Psoas muscle (tissue), 8 donors: ENCODE results near the gene ZNF532. TPM values are rescaled to one million over a fixed set of nuclear protein-coding genes. Genes with fewer than 3 reads are reported as not detected.

Source experiments
- ATAC-seq, 4 donors: fragments of 200-7000 bp; cut with Tn5 transposase; one replicate each; pipeline ENCODE4 v1.9.1; 2020; ENCODE audit warnings: moderate library complexity in 3 of 4, mild to moderate bottlenecking in 2 of 4
- DNase-seq, 2 donors: peaks; one replicate each; pipeline ENCODE4 v3.0.0-alpha.2; 2020
- H3K27ac ChIP-seq: fragments of 200-600 bp; one replicate; pipeline ENCODE4 v1.8.0; 2022
- H3K27me3 ChIP-seq, 3 donors: fragments of 200-600 bp in 1 of 3; one replicate each; pipeline versions ENCODE4 v1.6.1 to v1.8.0; 2013 to 2022; ENCODE audit warnings: low read length in 2 of 3, mild to moderate bottlenecking in 2 of 3, moderate library complexity in 1 of 3; ENCODE audit not compliant: insufficient read depth in 3 of 3
- H3K36me3 ChIP-seq, 2 donors: fragments of 200-600 bp in 1 of 2; one replicate each; pipeline versions ENCODE4 v1.6.1 to v1.8.0; 2013 to 2022; ENCODE audit warnings: low read depth in 1 of 2, mild to moderate bottlenecking in 1 of 2, moderate library complexity in 1 of 2; ENCODE audit not compliant: insufficient read depth in 1 of 2
- H3K4me1 ChIP-seq: fragments of 200-600 bp; one replicate; pipeline ENCODE4 v1.8.0; 2022
- H3K4me3 ChIP-seq: fragments of 200-600 bp; one replicate; pipeline ENCODE4 v1.8.0; 2022; ENCODE audit warnings: mild to moderate bottlenecking
- H3K9me3 ChIP-seq: fragments of 200-600 bp; one replicate; pipeline ENCODE4 v1.8.0; 2022
- WGBS, 3 donors: extraction: QIAGEN DNeasy Blood & Tissue Kit; methylation state at CpG; one replicate each; pipeline versions ENCODE4 v1.1.6 to v1.1.7; 2013; 5-methylcytosine and 5-hydroxymethylcytosine counted together
- intact Hi-C, 2 donors: fragments of 100-400 bp; cut with DNase I; formaldehyde crosslinking; loops; one replicate each; pipeline versions ENCODE4 v1.11.0 to v1.14.2; 2022
- polyA plus RNA-seq, 3 donors: library from polyadenylated mRNA; stranded (reverse); fragments of 200-250 nt; gene quantifications; one replicate each; pipeline ENCODE4 v1.2.3, GENCODE V29; 2013
- total RNA-seq, 4 donors: library from RNA; stranded (reverse); fragmentation: NEBNext Ultra II Directional in 2 of 4; extraction: Animal tissue kit (Norgen Biotek cat#: 25700) in 2 of 4; gene quantifications; one replicate each; pipeline versions ENCODE4 v1.2.1 to v1.2.4, GENCODE V29; 2021 to 2023
- TF ChIP-seq, protein P1 (sequence below): fragments of 200-600 bp; IDR thresholded peaks from one replicate; pipeline ENCODE4 v1.8.0; 2022; ENCODE audit warnings: antibody characterized with exemption
- donor health status: healthy with polysubstance abuse.
- donor health status: DM: no; HTN: no; CAD: no; lungs with moderate emphysema.
- donor health status: Bipolar disorder and iron deficiency.
- donor health status: healthy.
- donor health status: DM: yes; HTN: yes; CAD: no.
- donor health status: DM: no; HTN: no; CAD: no.
- donor health status: DM: no; HTN: no; CAD: no.
- donor health status: DM: yes; HTN: yes; CAD: no.

ZNF532 gene
- total and polyA plus RNA-seq, 7 donors = 13.6 to 105 (median 68.8) TPM

- intact Hi-C loops = loop anchor here in 1 of 2 donors (5.0 kb wide), 3 partner anchors 34 to 86 kb away; no protein-coding TSS in a partner anchor
- ATAC-seq (no peak), DNase-seq (no peak)
- no peak overlapping the region for H3K27ac ChIP-seq
- TF ChIP-seq, protein P1, sequence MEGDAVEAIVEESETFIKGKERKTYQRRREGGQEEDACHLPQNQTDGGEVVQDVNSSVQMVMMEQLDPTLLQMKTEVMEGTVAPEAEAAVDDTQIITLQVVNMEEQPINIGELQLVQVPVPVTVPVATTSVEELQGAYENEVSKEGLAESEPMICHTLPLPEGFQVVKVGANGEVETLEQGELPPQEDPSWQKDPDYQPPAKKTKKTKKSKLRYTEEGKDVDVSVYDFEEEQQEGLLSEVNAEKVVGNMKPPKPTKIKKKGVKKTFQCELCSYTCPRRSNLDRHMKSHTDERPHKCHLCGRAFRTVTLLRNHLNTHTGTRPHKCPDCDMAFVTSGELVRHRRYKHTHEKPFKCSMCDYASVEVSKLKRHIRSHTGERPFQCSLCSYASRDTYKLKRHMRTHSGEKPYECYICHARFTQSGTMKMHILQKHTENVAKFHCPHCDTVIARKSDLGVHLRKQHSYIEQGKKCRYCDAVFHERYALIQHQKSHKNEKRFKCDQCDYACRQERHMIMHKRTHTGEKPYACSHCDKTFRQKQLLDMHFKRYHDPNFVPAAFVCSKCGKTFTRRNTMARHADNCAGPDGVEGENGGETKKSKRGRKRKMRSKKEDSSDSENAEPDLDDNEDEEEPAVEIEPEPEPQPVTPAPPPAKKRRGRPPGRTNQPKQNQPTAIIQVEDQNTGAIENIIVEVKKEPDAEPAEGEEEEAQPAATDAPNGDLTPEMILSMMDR = no peak
- no peak overlapping the region for H3K4me3 ChIP-seq
- H3K4me1 ChIP-seq = peaks cover 55% of the 10 kb centered on the region
- no peaks in the 10 kb centered on the region for H3K9me3 ChIP-seq
- no peaks in the 10 kb centered on the region for H3K27me3 ChIP-seq
- 81 to 97% (median 91%) methylated on average over 6 of the region's 6 CpGs for WGBS, 3 donors
- H3K36me3 ChIP-seq = peaks cover 2 to 52% of the 10 kb centered on the region in 2 donors
Observed at GRCh38 chr18:58868440-58868839, 3.8 kb downstream of the ZNF532 start.

DNA sequence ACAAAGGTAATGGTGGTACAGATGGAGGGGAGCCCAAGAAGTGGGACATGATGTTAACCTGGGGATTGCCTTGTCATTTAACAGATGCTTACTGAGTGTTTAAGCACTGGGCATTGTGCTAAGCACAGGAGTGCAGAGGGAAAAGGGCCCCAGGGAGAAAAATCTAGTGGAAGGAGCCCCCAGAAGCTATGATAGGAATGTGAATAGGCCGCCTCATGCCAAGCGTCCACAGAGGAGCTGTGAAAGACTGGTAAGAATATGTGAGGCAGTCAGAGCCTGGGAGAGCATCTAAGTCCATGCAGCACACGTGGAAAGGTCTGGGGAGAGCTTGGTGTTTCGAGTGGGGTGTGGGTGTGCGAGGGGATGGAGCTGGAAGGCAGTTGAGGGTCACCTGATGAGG lies 5.5 kb downstream of the ZNF532 start:
- Histone ChIP-seq H3K9me3 (no peaks in the 10 kb centered on the region), H3K4me3 (no peak overlapping the region), H3K27ac (no peak overlapping the region), H3K27me3 (no peaks in the 10 kb centered on the region), H3K36me3 (peaks cover 2 to 68% of the 10 kb centered on the region in 2 donors), H3K4me1 (peaks cover 57% of the 10 kb centered on the region)
- TF ChIP-seq, protein P1 = no peak
- WGBS, 3 donors = 92 to 96% (median 93%) methylated on average over 5 of the region's 5 CpGs
- intact Hi-C loops = no loop called here
- DNase-seq (no peak), ATAC-seq (no peak)

DNA sequence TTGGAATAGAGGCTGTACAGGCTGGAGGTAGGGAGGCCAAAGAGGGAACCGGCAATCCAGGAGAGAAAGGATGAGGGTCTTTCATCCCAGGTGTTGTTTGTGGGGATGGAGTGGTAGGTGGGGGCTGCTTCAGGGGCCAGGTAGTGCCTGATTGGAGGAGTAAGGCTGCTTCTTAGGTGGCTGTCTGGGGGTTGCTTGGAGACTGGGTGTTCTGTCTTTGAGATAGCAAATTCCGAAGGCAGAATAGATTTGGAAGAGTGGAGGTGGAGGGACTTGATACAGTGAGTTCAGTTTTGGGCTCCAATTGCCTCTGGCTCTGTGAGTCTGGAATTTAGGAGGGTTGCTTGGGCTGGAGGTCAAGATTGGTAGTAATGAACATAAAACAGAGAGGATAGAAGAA lies 5.9 kb downstream of the ZNF532 start:
- H3K9me3 ChIP-seq = no peaks in the 10 kb centered on the region
- TF ChIP-seq, protein P1 = no peak
- DNase-seq (no peak), ATAC-seq (no peak)
- no peak overlapping the region for H3K4me3 ChIP-seq
- H3K27ac ChIP-seq = no peak overlapping the region
- H3K4me1 ChIP-seq = peaks cover 57% of the 10 kb centered on the region
- peaks cover 5 to 68% of the 10 kb centered on the region in 2 donors for H3K36me3 ChIP-seq
- no peaks in the 10 kb centered on the region for H3K27me3 ChIP-seq
- intact Hi-C loops = no loop called here
- WGBS, 3 donors = 89 to 98% (median 92%) methylated on average over 2 of the region's 2 CpGs

DNA sequence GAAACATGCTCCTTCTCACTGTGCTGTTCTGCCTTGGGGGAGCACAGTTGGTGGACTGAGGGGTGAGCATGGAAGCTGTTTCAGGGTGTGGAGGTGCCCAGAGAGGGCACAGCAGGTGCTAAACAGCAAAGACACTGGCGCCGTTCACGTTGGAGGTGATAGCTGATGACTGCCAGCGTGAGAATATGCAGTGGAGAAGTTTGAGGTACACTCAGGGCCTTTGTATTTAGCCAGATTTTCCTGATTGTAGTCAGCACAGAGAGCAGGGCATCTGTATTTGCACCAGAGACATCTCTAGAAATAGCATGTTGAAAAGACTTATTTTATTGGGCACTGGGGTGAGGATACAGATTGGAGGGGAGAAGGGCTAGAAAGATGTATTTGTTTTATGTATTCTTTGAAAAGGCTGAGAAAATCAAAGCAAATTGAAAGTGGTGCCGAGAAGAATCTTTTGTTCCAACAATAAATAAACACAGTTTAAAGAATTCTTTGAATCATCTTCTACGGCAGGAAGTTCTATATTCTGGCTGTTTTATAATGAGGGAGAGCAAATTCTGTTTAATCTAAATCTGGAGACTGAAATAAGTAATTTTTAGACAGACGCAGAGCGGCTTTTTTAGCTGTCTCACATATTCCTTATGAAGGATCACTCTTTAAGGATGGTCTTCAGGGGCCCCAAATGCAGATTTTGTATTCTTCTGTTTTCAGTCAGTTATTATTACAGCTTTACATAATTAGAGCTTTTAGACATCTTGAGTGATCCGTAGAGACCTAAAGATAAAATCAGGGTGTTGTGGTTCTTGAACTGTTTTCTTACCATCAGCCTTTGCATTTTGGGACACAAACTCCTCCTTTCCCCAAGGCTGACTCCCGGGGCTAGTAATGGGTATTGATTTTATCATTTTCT lies 7.1 kb downstream of the ZNF532 start:
- TF ChIP-seq, protein P1 = no peak
- Histone ChIP-seq H3K36me3 (peaks cover 6 to 75% of the 10 kb centered on the region in 2 donors), H3K27me3 (no peaks in the 10 kb centered on the region), H3K4me1 (peaks cover 47% of the 10 kb centered on the region), H3K27ac (no peak overlapping the region), H3K4me3 (no peak overlapping the region), H3K9me3 (no peaks in the 10 kb centered on the region)
- WGBS, 3 donors = 75 to 77% (median 77%) methylated on average over 10 of the region's 10 CpGs
- intact Hi-C loops = no loop called here
- DNase-seq (no peak), ATAC-seq (no peak)
